CD4-positive, alpha-beta memory T cell (primary cell): ENCODE measurements around the gene SOX5. TPM values are rescaled to one million over a fixed set of nuclear protein-coding genes. Genes with fewer than 3 reads are reported as not detected.
A peak's percentile ranks its signal among the peaks of the same experiment; 100 is the strongest.
"Not testable (repeated sequence)": the region's sequence is repeated elsewhere in the genome, so short reads cannot be mapped to it uniquely, and the experiment has no call there.

Source experiments
- CTCF ChIA-PET: fragments of 350-600 bp; sonication (Branson Sonifier 250); formaldehyde crosslinking; loops from one replicate; lab custom pipeline; 2021; ENCODE audit warnings: inconsistent platforms; ENCODE audit not compliant: partially characterized antibody; lab: Charles Lee
- POLR2A ChIA-PET: fragments of 350-600 bp; sonication (Branson Sonifier 250); formaldehyde crosslinking; loops from one replicate; lab custom pipeline; 2021; ENCODE audit not compliant: partially characterized antibody; lab: Charles Lee
- DNase-seq, 5 donors: peaks; one replicate each; pipeline versions ENCODE4 v3.0.0 to v3.0.0-alpha.2; 2020 to 2022; ENCODE audit warnings: mixed read lengths in 1 of 5
- H3K27ac ChIP-seq: one replicate; pipeline ENCODE4 v1.7.0; 2013; ENCODE audit warnings: low read depth, low read length
- H3K27me3 ChIP-seq: 2 replicates; pipeline ENCODE4 v1.7.0; 2013; ENCODE audit warnings: mild to moderate bottlenecking, low read length, moderate library complexity; ENCODE audit not compliant: insufficient read depth
- H3K36me3 ChIP-seq: 2 replicates; pipeline ENCODE4 v1.7.0; 2013; ENCODE audit warnings: mild to moderate bottlenecking, low read length, moderate library complexity; ENCODE audit not compliant: insufficient read depth
- H3K4me1 ChIP-seq: 2 replicates; pipeline ENCODE4 v1.7.0; 2013; ENCODE audit warnings: mild to moderate bottlenecking, low read length, moderate library complexity; ENCODE audit not compliant: insufficient read depth
- H3K4me3 ChIP-seq, 2 donors: one replicate each; pipeline ENCODE4 v1.7.0; 2013; ENCODE audit warnings: low read length in 2 of 2, mild to moderate bottlenecking in 1 of 2
- H3K9me3 ChIP-seq, 2 donors: one replicate each; pipeline ENCODE4 v1.7.0; 2013; ENCODE audit warnings: low read length in 2 of 2, control low read depth in 1 of 2; ENCODE audit not compliant: control insufficient read depth in 1 of 2
- H3K27ac Mint-ChIP-seq, 7 donors: one replicate each; pipeline ENCODE4 v1.8.0; 2020 to 2021; ENCODE audit warnings: mixed read lengths in 7 of 7, mild to moderate bottlenecking in 6 of 7, inconsistent platforms in 3 of 7, moderate library complexity in 3 of 7
- H3K27me3 Mint-ChIP-seq, 2 donors: one replicate each; pipeline ENCODE4 v1.8.0; 2020 to 2021; ENCODE audit warnings: mixed read lengths in 2 of 2
- H3K36me3 Mint-ChIP-seq, 2 donors: one replicate each; pipeline ENCODE4 v1.8.0; 2020 to 2021; ENCODE audit warnings: mixed read lengths in 2 of 2, inconsistent platforms in 1 of 2, mild to moderate bottlenecking in 1 of 2
- H3K4me1 Mint-ChIP-seq, 4 donors: one replicate each; pipeline ENCODE4 v1.8.0; 2020 to 2021; ENCODE audit warnings: mixed read lengths in 4 of 4, mild to moderate bottlenecking in 1 of 4
- H3K4me3 Mint-ChIP-seq, 8 donors: one replicate each; pipeline ENCODE4 v1.8.0; 2020 to 2021; ENCODE audit warnings: mixed read lengths in 8 of 8, mild to moderate bottlenecking in 7 of 8, moderate library complexity in 6 of 8, inconsistent platforms in 3 of 8
- H3K9me3 Mint-ChIP-seq, 8 donors: one replicate each; pipeline ENCODE4 v1.8.0; 2020 to 2021; ENCODE audit warnings: mixed read lengths in 8 of 8, mild to moderate bottlenecking in 5 of 8, inconsistent platforms in 3 of 8, moderate library complexity in 1 of 8
- intact Hi-C: fragments of 100-400 bp; cut with micrococcal nuclease; formaldehyde crosslinking; loops from one replicate; pipeline ENCODE4 v1.15.1; 2023
- polyA plus RNA-seq, 2 donors: library from polyadenylated mRNA; unstranded; fragments of 300-500 nt; fragmentation: Illumina TruSeq; gene quantifications; one replicate each; pipeline ENCODE4 v1.2.3, GENCODE V29; 2021
- total RNA-seq, 2 experiments: library from RNA; stranded (reverse); gene quantifications; one replicate each; pipeline ENCODE4 v1.2.3, GENCODE V29; 2021

SOX5 gene
- total and polyA plus RNA-seq, 4 experiments from 2014 or later, result 0.29 TPM; not detected in 3

DNA sequence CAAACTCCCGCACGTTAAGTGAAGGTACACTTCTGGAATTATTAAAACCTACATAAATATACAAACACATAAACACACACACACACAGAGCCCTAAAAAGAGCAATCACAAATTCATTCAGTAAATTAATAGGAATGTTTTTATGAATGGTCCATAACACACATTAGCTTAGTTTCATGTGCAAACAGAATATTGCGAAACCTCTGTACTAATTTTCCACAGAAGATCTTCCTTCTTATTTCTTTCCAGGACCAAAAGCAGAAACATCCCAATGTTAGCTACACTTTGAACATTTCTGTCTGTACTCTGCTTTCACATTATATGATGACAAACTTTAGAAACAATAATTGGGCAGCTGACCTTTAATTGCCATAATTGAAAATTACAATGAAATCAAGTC is 101.6 kb downstream of the SOX5 start:
- ChIA-PET POLR2A (no interaction called here), CTCF (no interaction called here)
- no peak overlapping the region for H3K4me3 Mint-ChIP-seq

DNA sequence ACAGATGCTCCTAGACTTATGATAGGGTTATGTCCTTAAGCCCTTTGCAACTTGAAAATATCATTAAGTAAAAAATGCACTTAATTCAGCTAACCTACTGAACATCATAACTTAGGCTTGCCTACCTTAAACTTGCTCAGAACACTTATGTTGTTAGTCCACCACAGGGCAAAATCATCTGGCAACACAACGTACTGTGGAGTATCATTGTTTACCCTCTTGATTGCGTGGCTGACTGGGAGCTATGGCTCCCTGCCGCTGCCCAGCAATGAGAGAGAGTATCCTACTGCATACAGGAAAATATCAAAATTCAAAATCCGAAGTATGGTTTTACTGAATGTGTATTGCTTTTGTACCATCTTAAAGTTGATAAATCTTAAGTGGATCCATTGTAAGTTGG is 105.5 kb downstream of the SOX5 start:
- Mint-ChIP-seq H3K4me1 (no peaks in the 10 kb centered on the region), H3K27ac (no peak overlapping the region), H3K4me3 (no peak overlapping the region), H3K9me3 (peaks cover 0 to 6% (median 2%) of the 10 kb centered on the region in 8 donors), H3K27me3 (no peaks in the 10 kb centered on the region), H3K36me3 (no peaks in the 10 kb centered on the region)
- DNase-seq, result no peak
- Histone ChIP-seq H3K4me1 (no peaks in the 10 kb centered on the region), H3K36me3 (no peaks in the 10 kb centered on the region), H3K27me3 (no peaks in the 10 kb centered on the region), H3K4me3 (no peak overlapping the region), H3K27ac (no peak overlapping the region), H3K9me3 (no peaks in the 10 kb centered on the region)
- CTCF ChIA-PET, result no interaction called here
- intact Hi-C loops, result no loop called here
- POLR2A ChIA-PET, result no interaction called here

More for the DNA sequence above, 101.6 kb downstream of the SOX5 start:
- H3K4me3 ChIP-seq, result no peak overlapping the region
- no peaks in the 10 kb centered on the region for H3K27me3 ChIP-seq
- Mint-ChIP-seq H3K36me3 (no peaks in the 10 kb centered on the region), H3K27me3 (no peaks in the 10 kb centered on the region), H3K27ac (no peak overlapping the region), H3K9me3 (peaks cover 0 to 5% (median 0%) of the 10 kb centered on the region in 8 donors), H3K4me1 (no peaks in the 10 kb centered on the region)
- H3K4me1 ChIP-seq, result no peaks in the 10 kb centered on the region
- H3K9me3 ChIP-seq, result no peaks in the 10 kb centered on the region
- DNase-seq, result no peak
- intact Hi-C loops, result no loop called here
- H3K27ac ChIP-seq, result no peak overlapping the region
- no peaks in the 10 kb centered on the region for H3K36me3 ChIP-seq

DNA sequence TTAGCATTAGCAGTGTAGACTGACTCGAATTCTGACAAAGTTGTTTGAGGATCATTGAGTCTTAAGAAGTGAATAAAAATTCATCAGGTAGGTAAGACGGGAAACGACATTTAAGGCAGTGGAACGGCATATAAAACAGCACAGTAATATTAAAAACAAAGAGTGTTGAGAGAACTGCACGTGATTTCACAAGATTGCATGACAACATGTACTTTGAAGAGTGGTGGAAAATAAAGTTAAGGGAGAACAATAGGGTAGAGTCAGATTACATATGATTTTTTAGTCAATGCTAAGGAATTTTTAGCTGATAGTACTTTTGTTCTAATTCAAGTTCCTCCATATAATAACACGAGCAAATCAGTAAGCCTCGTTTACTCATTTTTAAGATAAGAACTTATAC is 115.4 kb downstream of the SOX5 start:
- no peak overlapping the region for H3K4me3 Mint-ChIP-seq
- intact Hi-C loops, result no loop called here
- POLR2A ChIA-PET, result no interaction called here

DNA sequence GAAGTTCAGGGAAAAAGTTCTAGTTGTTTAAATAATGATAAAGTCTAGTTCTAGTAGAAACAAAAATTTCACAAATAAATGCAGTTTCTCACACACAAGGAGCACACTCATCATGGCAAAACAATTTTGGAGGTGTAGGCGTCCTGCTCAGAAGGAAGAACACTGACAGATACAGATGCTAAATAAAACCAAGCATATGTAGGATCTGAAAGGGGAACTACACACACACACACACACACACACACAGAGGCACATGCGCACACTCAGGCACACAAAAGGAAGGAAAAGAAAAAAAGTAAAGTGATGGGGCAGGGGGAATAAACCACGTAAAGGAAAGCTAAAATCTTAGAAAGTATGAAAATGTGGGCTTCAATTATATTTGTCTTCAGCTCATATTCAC is 117.7 kb downstream of the SOX5 start:
- intact Hi-C loops, result no loop called here
- peaks cover 0 to 4% (median 0%) of the 10 kb centered on the region in 8 donors for H3K9me3 Mint-ChIP-seq
- DNase-seq, result no peak

More for the DNA sequence above, 115.4 kb downstream of the SOX5 start:
- Mint-ChIP-seq H3K27me3 (no peaks in the 10 kb centered on the region), H3K27ac (no peak overlapping the region), H3K36me3 (no peaks in the 10 kb centered on the region), H3K4me1 (no peaks in the 10 kb centered on the region), H3K9me3 (peaks cover 0 to 4% (median under 1%) of the 10 kb centered on the region in 8 donors)
- no peak overlapping the region for H3K27ac ChIP-seq
- H3K36me3 ChIP-seq, result no peaks in the 10 kb centered on the region
- no peaks in the 10 kb centered on the region for H3K9me3 ChIP-seq
- no peak overlapping the region for H3K4me3 ChIP-seq
- no peaks in the 10 kb centered on the region for H3K4me1 ChIP-seq
- H3K27me3 ChIP-seq, result no peaks in the 10 kb centered on the region
- CTCF ChIA-PET, result no interaction called here
- no peak for DNase-seq

DNA sequence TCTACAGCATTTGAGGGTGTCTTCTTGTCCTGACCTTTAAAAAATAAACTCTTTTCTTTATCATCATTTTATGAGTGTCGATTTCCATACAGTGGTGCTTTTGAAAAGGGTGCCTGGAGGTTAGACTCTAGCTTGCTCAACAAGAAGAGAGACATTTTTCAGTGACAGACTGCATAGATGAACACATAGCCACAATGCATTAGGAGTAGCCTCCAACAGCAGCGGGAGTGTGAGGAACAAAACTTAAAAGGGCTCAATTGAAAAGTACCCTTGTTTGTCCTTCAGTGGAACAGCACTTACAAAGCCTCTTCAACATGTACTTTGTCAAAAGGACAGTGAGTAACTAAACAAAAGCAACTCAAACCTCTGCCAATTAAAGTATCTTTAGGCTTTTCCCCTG is 119.3 kb downstream of the SOX5 start:
- H3K9me3 Mint-ChIP-seq, result peaks cover 0 to 2% (median 0%) of the 10 kb centered on the region in 8 donors
- CTCF ChIA-PET, result no interaction called here
- H3K27ac Mint-ChIP-seq, result no peak overlapping the region

More for the DNA sequence above, 117.7 kb downstream of the SOX5 start:
- Histone ChIP-seq H3K27ac (no peak overlapping the region), H3K36me3 (no peaks in the 10 kb centered on the region), H3K9me3 (no peaks in the 10 kb centered on the region), H3K27me3 (no peaks in the 10 kb centered on the region), H3K4me3 (no peak overlapping the region), H3K4me1 (no peaks in the 10 kb centered on the region)
- POLR2A ChIA-PET, result no interaction called here
- no peak overlapping the region for H3K27ac Mint-ChIP-seq
- H3K4me1 Mint-ChIP-seq, result no peaks in the 10 kb centered on the region
- no peaks in the 10 kb centered on the region for H3K27me3 Mint-ChIP-seq
- no peaks in the 10 kb centered on the region for H3K36me3 Mint-ChIP-seq
- CTCF ChIA-PET, result no interaction called here
- H3K4me3 Mint-ChIP-seq, result no peak overlapping the region

DNA sequence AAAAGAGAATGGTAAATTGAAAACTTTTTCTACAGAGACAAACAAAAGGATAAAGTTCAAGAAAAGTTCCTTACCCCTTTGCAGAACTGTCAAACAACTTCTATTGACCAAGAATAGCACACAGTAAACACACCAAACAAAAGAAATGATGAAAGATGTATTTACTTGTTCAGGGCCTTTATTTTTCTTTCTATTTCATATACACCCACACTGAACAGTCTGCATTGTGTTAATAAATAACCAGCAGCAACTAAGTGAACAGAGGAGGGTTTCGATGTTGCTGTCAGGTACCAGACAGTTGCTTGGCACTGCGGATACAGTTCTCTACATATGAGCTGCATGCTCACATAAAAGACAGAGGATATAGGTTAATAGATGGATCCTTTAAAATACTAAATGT is 122.1 kb downstream of the SOX5 start:
- no peaks in the 10 kb centered on the region for H3K27me3 Mint-ChIP-seq
- Histone ChIP-seq H3K9me3 (no peaks in the 10 kb centered on the region), H3K27me3 (no peaks in the 10 kb centered on the region), H3K27ac (no peak overlapping the region), H3K4me1 (no peaks in the 10 kb centered on the region), H3K36me3 (no peaks in the 10 kb centered on the region), H3K4me3 (no peak overlapping the region)
- no peak for DNase-seq
- no peak overlapping the region for H3K27ac Mint-ChIP-seq
- intact Hi-C loops, result no loop called here
- ChIA-PET POLR2A (no interaction called here), CTCF (no interaction called here)
- no peaks in the 10 kb centered on the region for H3K4me1 Mint-ChIP-seq
- no peak overlapping the region for H3K4me3 Mint-ChIP-seq
- no peaks in the 10 kb centered on the region for H3K36me3 Mint-ChIP-seq
- H3K9me3 Mint-ChIP-seq, result peaks cover 0 to 4% (median 3%) of the 10 kb centered on the region in 8 donors

More for the DNA sequence above, 119.3 kb downstream of the SOX5 start:
- intact Hi-C loops, result no loop called here
- H3K4me3 Mint-ChIP-seq, result no peak overlapping the region
- Histone ChIP-seq H3K27me3 (no peaks in the 10 kb centered on the region), H3K9me3 (no peaks in the 10 kb centered on the region), H3K27ac (no peak overlapping the region), H3K36me3 (no peaks in the 10 kb centered on the region), H3K4me1 (no peaks in the 10 kb centered on the region), H3K4me3 (no peak overlapping the region)
- DNase-seq, result no peak
- POLR2A ChIA-PET, result no interaction called here
- no peaks in the 10 kb centered on the region for H3K27me3 Mint-ChIP-seq
- no peaks in the 10 kb centered on the region for H3K36me3 Mint-ChIP-seq
- no peaks in the 10 kb centered on the region for H3K4me1 Mint-ChIP-seq

DNA sequence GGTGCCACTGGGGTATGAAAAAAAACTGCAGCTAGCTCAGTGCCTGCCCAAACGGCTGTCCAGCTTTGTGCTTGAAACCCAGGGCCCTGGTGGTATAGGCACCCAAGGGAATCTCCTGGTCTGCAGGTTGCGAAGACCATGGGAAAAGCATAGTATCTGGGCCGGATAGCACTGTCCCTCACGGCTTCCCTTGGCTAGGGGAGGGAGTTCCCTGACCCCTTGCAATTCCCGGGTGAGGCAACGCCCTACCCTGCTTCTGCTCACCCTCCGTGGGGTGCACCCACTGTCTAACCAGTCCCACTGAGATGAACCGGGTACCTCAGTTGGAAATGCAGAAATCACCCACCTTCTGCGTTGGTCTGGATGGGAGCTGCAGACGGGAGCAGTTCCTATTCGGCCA is 124.3 kb downstream of the SOX5 start:
- DNase-seq, result peak in 1 of 5 donors; percentile 29
- H3K27ac ChIP-seq, H3K36me3 ChIP-seq, H3K36me3 Mint-ChIP-seq, H3K9me3 Mint-ChIP-seq, POLR2A ChIA-PET, H3K27me3 Mint-ChIP-seq, H3K4me3 ChIP-seq, H3K4me1 ChIP-seq, H3K27ac Mint-ChIP-seq, H3K4me3 Mint-ChIP-seq, CTCF ChIA-PET, H3K27me3 ChIP-seq, H3K4me1 Mint-ChIP-seq, H3K9me3 ChIP-seq, intact Hi-C loops: not testable (repeated sequence)

- no peak overlapping the region for H3K4me3 Mint-ChIP-seq
- H3K27ac Mint-ChIP-seq, result no peak overlapping the region
- no peaks in the 10 kb centered on the region for H3K4me1 ChIP-seq
Observed at GRCh38 chr12:23824358-23824757, 125.1 kb downstream of the SOX5 start.

More at GRCh38 chr12:23824358-23824757, 125.1 kb downstream of the SOX5 start:
- Histone ChIP-seq H3K36me3 (no peaks in the 10 kb centered on the region), H3K27ac (no peak overlapping the region), H3K4me3 (no peak overlapping the region), H3K27me3 (no peaks in the 10 kb centered on the region), H3K9me3 (no peaks in the 10 kb centered on the region)
- Mint-ChIP-seq H3K36me3 (no peaks in the 10 kb centered on the region), H3K9me3 (peaks cover 0 to 6% (median 4%) of the 10 kb centered on the region in 8 donors), H3K27me3 (no peaks in the 10 kb centered on the region), H3K4me1 (no peaks in the 10 kb centered on the region)
- intact Hi-C loops, result no loop called here
- CTCF ChIA-PET, result no interaction called here
- no peak for DNase-seq
- POLR2A ChIA-PET, result no interaction called here
